Osteocyte (in vitro differentiated cells): Measurements from ENCODE around the gene UBE2I. TPM values are rescaled to one million over a fixed set of nuclear protein-coding genes. Genes with fewer than 3 reads are reported as not detected.
"Not testable (repeated sequence)": the region's sequence is repeated elsewhere in the genome, so short reads cannot be mapped to it uniquely, and the experiment has no call there.

ENCODE experiments used
- DNase-seq: peaks from one replicate; pipeline ENCODE4 v3.0.0; 2021; ENCODE audit warnings: mixed read lengths; ENCODE audit not compliant: unreplicated experiment; ENCODE audit errors: extremely low spot score
- H3K27ac Mint-ChIP-seq: one replicate; pipeline ENCODE4 v1.8.0; 2021; ENCODE audit warnings: mild to moderate bottlenecking, mixed read lengths; ENCODE audit not compliant: unreplicated experiment
- H3K27me3 Mint-ChIP-seq: one replicate; pipeline ENCODE4 v1.8.0; 2021; ENCODE audit warnings: mixed read lengths; ENCODE audit not compliant: unreplicated experiment
- H3K36me3 Mint-ChIP-seq: one replicate; pipeline ENCODE4 v1.8.0; 2021; ENCODE audit warnings: mixed read lengths; ENCODE audit not compliant: unreplicated experiment
- H3K4me1 Mint-ChIP-seq: one replicate; pipeline ENCODE4 v1.8.0; 2021; ENCODE audit warnings: mixed read lengths; ENCODE audit not compliant: unreplicated experiment
- H3K4me3 Mint-ChIP-seq: one replicate; pipeline ENCODE4 v1.8.0; 2021; ENCODE audit warnings: mild to moderate bottlenecking, moderate library complexity, mixed read lengths; ENCODE audit not compliant: unreplicated experiment
- H3K9me3 Mint-ChIP-seq: one replicate; pipeline ENCODE4 v1.8.0; 2021; ENCODE audit warnings: mixed read lengths; ENCODE audit not compliant: unreplicated experiment
- total RNA-seq: library from RNA; stranded (reverse); gene quantifications from 2 replicates; pipeline ENCODE4 v1.2.1, GENCODE V29; 2021
- TF ChIP-seq, protein P1 (sequence below): fragments of 200-600 bp; sonication (generic); IDR thresholded peaks from 2 replicates; pipeline ENCODE4 v1.5.0; 2021; ENCODE audit warnings: antibody characterized with exemption, mild to moderate bottlenecking, moderate library complexity

Gene UBE2I
- total RNA-seq, 1 donor from 2014 or later = 131 TPM

DNA sequence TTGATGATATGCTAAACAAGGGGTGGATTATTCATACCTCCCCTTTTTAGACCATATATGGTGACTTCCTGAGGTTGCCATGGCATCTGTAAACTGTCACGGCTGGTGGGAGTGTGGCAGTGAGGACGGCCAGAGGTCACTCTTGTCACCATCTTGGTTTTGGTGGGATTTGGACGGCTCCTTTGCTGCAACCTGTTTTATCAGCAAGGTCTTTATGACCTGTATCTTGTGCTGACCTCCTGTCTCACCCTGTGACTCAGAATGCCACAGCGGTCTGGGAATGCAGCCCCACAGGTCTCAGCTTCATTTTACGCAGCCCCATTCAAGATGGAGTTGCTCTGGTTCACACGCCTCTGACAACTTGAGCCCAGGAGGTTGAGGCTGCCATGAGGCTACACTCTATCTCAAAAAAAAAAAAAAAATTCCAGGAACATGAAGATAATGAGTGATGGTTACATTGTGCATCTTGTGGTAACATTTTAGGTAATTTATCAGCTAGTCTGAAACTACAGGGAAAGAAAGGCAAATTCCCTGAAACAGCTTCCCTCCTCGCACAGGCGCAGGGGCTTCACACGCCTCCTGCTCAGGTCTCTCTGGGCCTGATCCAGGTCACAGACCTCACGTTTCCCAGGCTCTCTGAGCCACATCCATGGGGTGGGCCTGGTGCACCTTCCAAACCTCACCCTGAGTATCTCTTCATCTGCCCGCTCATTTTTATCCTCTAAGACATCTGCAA lies 15.3 kb upstream of the UBE2I start:
- no peak for DNase-seq

DNA sequence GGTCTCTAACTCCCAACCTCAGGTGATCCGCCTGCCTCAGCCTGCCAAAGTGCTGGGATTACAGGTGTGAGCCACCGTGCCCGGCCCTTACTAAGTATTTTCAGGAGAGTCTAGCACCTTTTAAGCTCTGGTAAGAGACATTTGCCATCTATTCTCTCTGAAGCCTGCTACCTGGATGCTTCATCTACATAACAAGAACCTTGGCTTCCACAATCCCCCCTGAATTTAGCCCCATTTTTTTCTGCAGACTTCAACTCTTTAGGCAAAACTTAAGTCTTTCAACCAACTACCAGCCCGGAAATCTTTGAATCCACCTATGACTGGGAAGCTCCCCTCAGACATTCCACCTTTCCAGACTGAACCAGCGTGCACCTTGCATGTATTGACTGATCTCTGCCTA lies 14.0 kb upstream of the UBE2I start:
- Mint-ChIP-seq H3K27ac (no peak overlapping the region), H3K9me3 (no peaks in the 10 kb centered on the region), H3K27me3 (peaks cover 48% of the 10 kb centered on the region), H3K36me3 (no peaks in the 10 kb centered on the region), H3K4me1 (no peaks in the 10 kb centered on the region), H3K4me3 (no peak overlapping the region)
- no peak for DNase-seq
- TF ChIP-seq, protein P1, sequence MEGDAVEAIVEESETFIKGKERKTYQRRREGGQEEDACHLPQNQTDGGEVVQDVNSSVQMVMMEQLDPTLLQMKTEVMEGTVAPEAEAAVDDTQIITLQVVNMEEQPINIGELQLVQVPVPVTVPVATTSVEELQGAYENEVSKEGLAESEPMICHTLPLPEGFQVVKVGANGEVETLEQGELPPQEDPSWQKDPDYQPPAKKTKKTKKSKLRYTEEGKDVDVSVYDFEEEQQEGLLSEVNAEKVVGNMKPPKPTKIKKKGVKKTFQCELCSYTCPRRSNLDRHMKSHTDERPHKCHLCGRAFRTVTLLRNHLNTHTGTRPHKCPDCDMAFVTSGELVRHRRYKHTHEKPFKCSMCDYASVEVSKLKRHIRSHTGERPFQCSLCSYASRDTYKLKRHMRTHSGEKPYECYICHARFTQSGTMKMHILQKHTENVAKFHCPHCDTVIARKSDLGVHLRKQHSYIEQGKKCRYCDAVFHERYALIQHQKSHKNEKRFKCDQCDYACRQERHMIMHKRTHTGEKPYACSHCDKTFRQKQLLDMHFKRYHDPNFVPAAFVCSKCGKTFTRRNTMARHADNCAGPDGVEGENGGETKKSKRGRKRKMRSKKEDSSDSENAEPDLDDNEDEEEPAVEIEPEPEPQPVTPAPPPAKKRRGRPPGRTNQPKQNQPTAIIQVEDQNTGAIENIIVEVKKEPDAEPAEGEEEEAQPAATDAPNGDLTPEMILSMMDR = no peak

More for the DNA sequence above, 15.3 kb upstream of the UBE2I start:
- Mint-ChIP-seq H3K27ac (no peak overlapping the region), H3K4me1 (no peaks in the 10 kb centered on the region), H3K36me3 (no peaks in the 10 kb centered on the region), H3K4me3 (no peak overlapping the region), H3K27me3 (peaks cover 50% of the 10 kb centered on the region), H3K9me3 (no peaks in the 10 kb centered on the region)
- TF ChIP-seq, protein P1 = no peak

DNA sequence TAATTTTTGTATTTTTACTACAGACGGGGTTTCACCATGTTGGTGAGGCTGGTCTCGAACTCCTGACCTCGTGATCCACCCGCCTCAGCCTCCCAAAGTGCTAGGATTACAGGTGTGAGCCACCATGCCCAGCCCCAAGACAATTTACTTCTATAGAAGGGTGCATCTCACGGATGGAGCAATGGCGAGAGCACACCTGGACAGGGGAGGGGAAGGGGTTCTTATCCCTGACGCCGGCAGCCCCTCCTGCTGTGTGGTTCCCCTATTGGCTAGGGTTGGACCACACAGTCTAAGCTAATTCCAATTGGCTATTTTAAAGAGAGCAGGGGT lies 12.8 kb upstream of the UBE2I start:
- not testable (repeated sequence) for H3K4me3 Mint-ChIP-seq, H3K36me3 Mint-ChIP-seq, DNase-seq, H3K9me3 Mint-ChIP-seq, H3K27ac Mint-ChIP-seq, H3K4me1 Mint-ChIP-seq
- H3K27me3 Mint-ChIP-seq = peaks cover 40% of the 10 kb centered on the region

DNA sequence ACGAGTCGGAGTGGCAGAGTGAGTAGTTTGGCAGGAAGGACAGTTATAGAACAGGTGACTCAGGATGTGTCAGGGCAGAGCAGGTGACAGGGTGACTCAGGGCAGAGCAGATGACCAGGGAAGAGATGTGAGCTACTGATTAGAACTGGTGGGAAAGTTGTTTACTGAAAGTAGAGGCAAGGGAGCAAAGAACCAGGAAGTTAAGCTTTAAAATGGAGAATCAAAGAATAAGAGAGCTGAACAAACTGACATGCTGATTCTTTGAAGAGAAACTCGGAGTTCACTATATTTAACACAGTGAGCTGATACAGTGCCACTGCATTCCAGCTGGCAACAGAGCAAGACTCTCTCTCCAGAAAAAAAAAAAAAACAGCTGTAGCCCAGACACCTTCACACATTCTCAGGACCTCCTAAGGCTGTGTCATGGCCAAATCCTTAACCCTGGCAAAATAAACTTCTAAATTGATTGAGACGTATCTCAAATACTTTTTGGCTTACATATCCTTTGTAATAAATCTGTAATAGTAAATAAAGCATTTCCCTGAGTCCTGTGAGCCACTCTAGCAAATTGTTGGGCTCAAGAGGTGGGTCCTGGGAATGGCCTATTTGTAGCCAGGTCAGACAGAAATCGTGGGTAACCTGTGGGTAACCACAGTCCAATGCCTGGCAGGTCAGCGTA lies 12.3 kb upstream of the UBE2I start:
- H3K27me3 Mint-ChIP-seq = peaks cover 35% of the 10 kb centered on the region
- no peak for DNase-seq
- no peaks in the 10 kb centered on the region for H3K9me3 Mint-ChIP-seq
- no peak overlapping the region for H3K27ac Mint-ChIP-seq
- TF ChIP-seq, protein P1 = no peak
- peaks cover 2% of the 10 kb centered on the region for H3K4me1 Mint-ChIP-seq
- no peaks in the 10 kb centered on the region for H3K36me3 Mint-ChIP-seq
- no peak overlapping the region for H3K4me3 Mint-ChIP-seq

GRCh38 chr16:1298406-1298805 lies 11.0 kb upstream of the UBE2I start:
- H3K9me3 Mint-ChIP-seq = no peaks in the 10 kb centered on the region
- no peaks in the 10 kb centered on the region for H3K36me3 Mint-ChIP-seq
- H3K27me3 Mint-ChIP-seq = peaks cover 35% of the 10 kb centered on the region
- H3K4me1 Mint-ChIP-seq = peaks cover 2% of the 10 kb centered on the region
- no peak overlapping the region for H3K27ac Mint-ChIP-seq
- TF ChIP-seq, protein P1 = no peak
- no peak for DNase-seq
- H3K4me3 Mint-ChIP-seq = no peak overlapping the region
